Progenitor cell of endocrine pancreas (in vitro differentiated cells): ENCODE results near the gene ACAP3. TPM values are rescaled to one million over a fixed set of nuclear protein-coding genes. Genes with fewer than 3 reads are reported as not detected.

ENCODE experiments used
- DNase-seq: peaks from one replicate; pipeline ENCODE4 v3.0.0; 2021; ENCODE audit warnings: low spot score; ENCODE audit not compliant: unreplicated experiment
- H3K27ac Mint-ChIP-seq: 2 replicates; pipeline ENCODE4 v1.8.0; 2021; ENCODE audit warnings: mild to moderate bottlenecking, moderate library complexity, mixed read lengths
- H3K27me3 Mint-ChIP-seq: 2 replicates; pipeline ENCODE4 v1.8.0; 2021; ENCODE audit warnings: mixed read lengths
- H3K36me3 Mint-ChIP-seq: 2 replicates; pipeline ENCODE4 v1.8.0; 2022; ENCODE audit warnings: mixed read lengths; ENCODE audit not compliant: insufficient read depth
- H3K4me1 Mint-ChIP-seq: 2 replicates; pipeline ENCODE4 v1.8.0; 2021; ENCODE audit warnings: low read depth, mixed read lengths
- H3K4me3 Mint-ChIP-seq: 2 replicates; pipeline ENCODE4 v1.8.0; 2021; ENCODE audit warnings: low read depth, mild to moderate bottlenecking, moderate library complexity, mixed read lengths
- H3K9me3 Mint-ChIP-seq: 2 replicates; pipeline ENCODE4 v1.8.0; 2021; ENCODE audit warnings: low read depth, mixed read lengths
- total RNA-seq: library from RNA; stranded (reverse); gene quantifications from 2 replicates; pipeline ENCODE4 v1.2.1, GENCODE V29; 2021
- TF ChIP-seq, protein P1 (sequence below): fragments of 200-600 bp; sonication (generic); IDR thresholded peaks from one replicate; pipeline ENCODE4 v1.5.0; 2021; ENCODE audit warnings: antibody characterized with exemption, mild to moderate bottlenecking; ENCODE audit not compliant: unreplicated experiment

ACAP3 gene
- total RNA-seq, 1 donor from 2014 or later: 111 TPM

GRCh38 chr1:1284221-1285101 is 23.3 kb downstream of the ACAP3 start:
- no peaks in the 10 kb centered on the region for H3K4me1 Mint-ChIP-seq
- H3K27ac Mint-ChIP-seq: no peak overlapping the region
- no peak for DNase-seq
- TF ChIP-seq, protein P1, sequence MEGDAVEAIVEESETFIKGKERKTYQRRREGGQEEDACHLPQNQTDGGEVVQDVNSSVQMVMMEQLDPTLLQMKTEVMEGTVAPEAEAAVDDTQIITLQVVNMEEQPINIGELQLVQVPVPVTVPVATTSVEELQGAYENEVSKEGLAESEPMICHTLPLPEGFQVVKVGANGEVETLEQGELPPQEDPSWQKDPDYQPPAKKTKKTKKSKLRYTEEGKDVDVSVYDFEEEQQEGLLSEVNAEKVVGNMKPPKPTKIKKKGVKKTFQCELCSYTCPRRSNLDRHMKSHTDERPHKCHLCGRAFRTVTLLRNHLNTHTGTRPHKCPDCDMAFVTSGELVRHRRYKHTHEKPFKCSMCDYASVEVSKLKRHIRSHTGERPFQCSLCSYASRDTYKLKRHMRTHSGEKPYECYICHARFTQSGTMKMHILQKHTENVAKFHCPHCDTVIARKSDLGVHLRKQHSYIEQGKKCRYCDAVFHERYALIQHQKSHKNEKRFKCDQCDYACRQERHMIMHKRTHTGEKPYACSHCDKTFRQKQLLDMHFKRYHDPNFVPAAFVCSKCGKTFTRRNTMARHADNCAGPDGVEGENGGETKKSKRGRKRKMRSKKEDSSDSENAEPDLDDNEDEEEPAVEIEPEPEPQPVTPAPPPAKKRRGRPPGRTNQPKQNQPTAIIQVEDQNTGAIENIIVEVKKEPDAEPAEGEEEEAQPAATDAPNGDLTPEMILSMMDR: no peak
- no peaks in the 10 kb centered on the region for H3K27me3 Mint-ChIP-seq
- H3K9me3 Mint-ChIP-seq: no peaks in the 10 kb centered on the region
- no peak overlapping the region for H3K4me3 Mint-ChIP-seq
- no peaks in the 10 kb centered on the region for H3K36me3 Mint-ChIP-seq

GRCh38 chr1:1283821-1284220 is 23.9 kb downstream of the ACAP3 start:
- Mint-ChIP-seq H3K27ac (no peak overlapping the region), H3K4me3 (no peak overlapping the region), H3K4me1 (no peaks in the 10 kb centered on the region), H3K9me3 (no peaks in the 10 kb centered on the region), H3K27me3 (no peaks in the 10 kb centered on the region), H3K36me3 (no peaks in the 10 kb centered on the region)
- no peak for DNase-seq
- TF ChIP-seq, protein P1: no peak

DNA sequence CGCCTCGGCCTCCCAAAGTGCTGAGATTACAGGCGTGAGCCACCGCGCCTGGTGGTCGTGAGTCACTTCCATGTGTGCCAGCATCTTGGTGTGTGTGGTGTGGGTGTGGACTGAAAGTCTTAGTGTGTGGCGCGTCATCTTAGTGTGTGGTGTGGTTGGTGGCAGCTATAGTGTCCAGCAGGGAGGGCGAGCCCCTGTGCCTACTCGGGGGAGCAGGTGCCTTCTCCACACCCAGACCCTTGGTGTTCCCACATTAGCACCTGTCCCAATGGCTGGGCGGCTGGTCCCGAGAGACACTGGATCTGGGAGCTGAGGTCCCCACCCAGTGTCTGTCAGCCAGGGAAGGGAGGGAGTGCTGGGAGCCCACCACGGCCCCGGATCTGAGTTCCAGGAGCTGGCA is 24.7 kb downstream of the ACAP3 start:
- DNase-seq: no peak
- Mint-ChIP-seq H3K27me3 (no peaks in the 10 kb centered on the region), H3K4me3 (no peak overlapping the region), H3K9me3 (no peaks in the 10 kb centered on the region), H3K36me3 (no peaks in the 10 kb centered on the region), H3K4me1 (no peaks in the 10 kb centered on the region), H3K27ac (peak overlapping the region; percentile 13)
- TF ChIP-seq, protein P1: no peak

- no peak for DNase-seq
- H3K36me3 Mint-ChIP-seq: no peaks in the 10 kb centered on the region
- H3K4me3 Mint-ChIP-seq: no peak overlapping the region
- no peak overlapping the region for H3K27ac Mint-ChIP-seq
- H3K9me3 Mint-ChIP-seq: no peaks in the 10 kb centered on the region
- no peaks in the 10 kb centered on the region for H3K4me1 Mint-ChIP-seq
- H3K27me3 Mint-ChIP-seq: no peaks in the 10 kb centered on the region
- TF ChIP-seq, protein P1: no peak
Measured at GRCh38 chr1:1281533-1282321, 26.0 kb downstream of the ACAP3 start.

DNA sequence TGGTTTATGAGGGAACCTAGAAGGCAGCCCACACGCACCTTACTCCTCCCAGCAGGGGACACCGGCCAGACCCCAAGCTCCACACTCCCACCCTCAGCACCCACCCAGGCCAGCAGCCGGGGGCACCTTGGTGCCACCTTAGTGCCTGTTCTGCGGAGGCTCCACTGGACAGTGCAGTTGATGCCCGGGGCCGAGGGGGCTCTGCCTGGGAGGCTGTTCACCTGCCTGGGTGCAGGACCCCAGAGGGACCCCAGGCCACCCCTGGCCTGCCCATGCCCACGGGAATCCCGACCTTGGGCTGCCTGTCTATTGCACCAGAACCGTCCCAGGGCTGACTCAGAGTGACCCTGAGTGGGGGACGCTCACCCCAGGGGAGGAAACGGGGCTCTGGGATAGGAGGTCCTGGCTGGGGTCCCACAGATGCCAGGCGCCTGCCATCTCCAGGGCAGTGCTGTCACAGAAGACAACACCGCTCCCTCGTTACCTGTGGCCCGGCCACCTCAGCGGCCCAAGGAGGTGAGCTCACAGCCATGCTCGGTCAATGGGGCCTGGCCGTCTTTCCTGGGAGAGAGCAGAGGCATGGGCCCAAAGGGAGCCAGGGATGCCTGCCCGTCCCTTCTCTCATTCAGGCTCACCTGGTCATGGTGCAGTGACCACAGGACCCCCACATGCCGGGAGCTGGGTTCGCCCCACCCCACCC is 26.8 kb downstream of the ACAP3 start:
- Mint-ChIP-seq H3K4me1 (no peaks in the 10 kb centered on the region), H3K9me3 (no peaks in the 10 kb centered on the region), H3K27me3 (no peaks in the 10 kb centered on the region)

More for the DNA sequence above, 26.8 kb downstream of the ACAP3 start:
- H3K27ac Mint-ChIP-seq: no peak overlapping the region
- TF ChIP-seq, protein P1: no peak
- H3K36me3 Mint-ChIP-seq: no peaks in the 10 kb centered on the region
- H3K4me3 Mint-ChIP-seq: no peak overlapping the region
- DNase-seq: no peak
